ENCODE measurements around the gene ZRANB3.
"Not testable (repeated sequence)": the region's sequence is repeated elsewhere in the genome, so short reads cannot be mapped to it uniquely, and the experiment has no call there.

ZRANB3 gene

DNA sequence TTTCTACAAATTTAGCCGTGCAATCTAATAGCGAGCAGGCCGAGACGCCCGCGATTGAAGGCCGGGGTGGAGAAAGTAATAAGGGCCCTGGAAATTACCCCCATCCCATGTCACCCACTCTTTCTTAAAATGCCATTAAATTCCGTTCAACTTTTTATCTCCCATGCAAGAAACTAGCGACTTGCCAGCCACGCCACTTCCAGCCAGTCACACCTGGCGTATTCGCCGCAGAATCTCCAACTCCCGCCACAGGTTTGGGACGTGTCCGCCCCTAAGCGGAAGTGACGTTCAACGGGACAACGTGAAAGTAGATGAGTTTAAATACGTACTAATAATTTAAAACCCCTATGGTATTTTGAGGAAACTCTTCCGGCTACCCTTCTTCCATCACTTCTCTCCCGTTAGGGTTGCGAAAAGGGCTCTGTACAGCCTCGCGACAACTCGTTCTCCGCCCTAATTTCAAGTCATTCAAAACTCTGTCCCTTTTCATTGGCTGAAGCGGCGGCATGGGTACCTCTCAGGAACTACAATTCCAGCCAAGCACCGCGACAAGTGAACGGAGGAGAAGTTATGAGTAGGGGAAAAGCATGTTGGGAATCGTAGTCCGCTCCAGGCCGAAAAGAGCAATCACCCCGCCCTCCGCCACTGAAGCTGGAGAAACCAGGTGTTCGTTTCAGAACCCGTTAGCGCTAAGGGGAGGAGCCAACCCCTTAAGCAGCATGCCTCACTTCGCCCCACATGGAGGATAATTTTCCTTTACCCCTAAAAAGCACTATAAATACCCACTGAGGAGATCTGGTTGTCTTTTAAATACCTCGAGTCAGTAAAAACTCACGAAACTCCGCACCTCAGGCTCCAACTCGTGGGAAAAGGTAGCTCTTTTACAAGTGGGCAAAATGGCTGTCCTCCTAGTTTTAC, at the start of gene ZRANB3:
Gene ZRANB3, minus strand, starts transcription at position 906 of the 918 bp plus-strand sequence.
- DNase-seq (ENCODE audit: low spot score) = peak; percentile 90

DNA sequence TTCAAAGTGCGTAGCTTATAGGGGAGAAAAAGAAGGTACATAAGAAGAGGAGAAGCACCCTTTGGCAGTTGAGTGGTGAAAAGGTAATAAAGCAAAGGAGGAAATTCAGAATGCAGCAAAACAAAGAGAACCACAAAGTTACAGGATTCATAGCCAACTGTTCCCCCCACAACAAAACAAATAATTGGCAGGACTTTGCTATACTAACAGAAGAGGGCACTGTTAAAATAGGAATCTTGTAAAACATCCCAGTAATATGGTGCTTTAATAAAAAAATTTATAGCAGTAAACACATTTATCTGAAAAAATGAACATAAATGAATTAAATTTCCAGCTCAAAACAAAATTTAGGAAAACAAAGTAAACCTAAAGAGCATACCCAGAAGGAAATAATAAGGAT, 42.6 kb upstream of the ZRANB3 start:
- DNase-seq (ENCODE audit: low spot score) = no peak

DNA sequence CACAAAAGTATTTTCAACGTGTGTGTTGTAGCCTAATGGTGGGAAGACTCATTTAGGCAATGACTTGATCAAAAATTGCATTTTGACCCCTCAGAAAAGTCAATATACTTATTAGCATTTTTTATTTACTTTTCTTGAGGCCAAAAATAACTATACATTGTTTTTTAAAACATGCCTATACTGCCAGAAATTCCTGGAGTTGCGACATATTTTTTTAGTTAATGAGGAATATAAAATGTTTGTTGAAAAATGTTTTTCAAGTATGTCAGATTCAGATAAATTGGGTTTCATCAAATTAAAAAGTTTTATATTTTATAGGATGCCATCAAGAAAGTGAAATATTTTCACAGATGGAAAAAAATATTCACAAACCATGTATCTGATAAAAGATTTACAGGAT, 39.9 kb upstream of the ZRANB3 start:
- DNase-seq (ENCODE audit: low spot score) = no peak

DNA sequence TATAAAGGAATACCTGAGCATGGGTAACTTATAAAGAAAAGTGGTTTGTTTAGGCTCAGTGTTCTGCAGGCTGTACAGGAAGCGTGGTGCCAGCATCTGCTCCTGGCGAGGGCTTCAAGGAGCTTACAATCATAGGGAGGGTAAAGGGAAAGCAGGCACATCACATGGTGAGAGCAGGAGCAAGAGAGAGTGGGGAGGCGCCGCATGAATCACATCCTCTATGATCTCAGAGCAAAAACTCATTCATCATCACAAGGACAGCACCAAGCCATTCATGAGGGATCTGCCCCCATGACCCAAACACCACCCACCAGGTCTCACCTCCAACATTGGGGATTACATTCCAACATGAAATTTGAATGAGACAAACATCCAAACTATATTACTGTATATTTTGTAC, 32.8 kb upstream of the ZRANB3 start:
- no peak for DNase-seq (ENCODE audit: low spot score)

DNA sequence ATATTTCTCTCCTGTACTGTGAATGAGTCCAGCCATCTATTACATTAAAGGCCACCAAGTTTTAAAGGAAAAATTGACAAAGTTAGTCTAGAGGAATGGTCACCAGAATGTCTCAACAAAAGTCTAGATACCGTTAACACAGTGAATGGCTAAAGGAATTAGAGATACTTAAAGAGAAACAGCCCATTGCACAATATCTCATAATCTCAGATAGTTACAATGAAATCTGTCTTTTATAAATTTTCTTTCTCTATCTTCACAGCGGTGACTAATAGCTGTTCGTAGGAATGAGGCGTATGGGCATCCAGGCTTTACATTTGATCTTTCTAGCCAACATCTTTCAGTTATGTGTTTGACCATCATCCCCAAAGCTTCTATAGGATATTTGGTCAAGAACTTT, 30.9 kb upstream of the ZRANB3 start:
- DNase-seq (ENCODE audit: low spot score) = no peak

DNA sequence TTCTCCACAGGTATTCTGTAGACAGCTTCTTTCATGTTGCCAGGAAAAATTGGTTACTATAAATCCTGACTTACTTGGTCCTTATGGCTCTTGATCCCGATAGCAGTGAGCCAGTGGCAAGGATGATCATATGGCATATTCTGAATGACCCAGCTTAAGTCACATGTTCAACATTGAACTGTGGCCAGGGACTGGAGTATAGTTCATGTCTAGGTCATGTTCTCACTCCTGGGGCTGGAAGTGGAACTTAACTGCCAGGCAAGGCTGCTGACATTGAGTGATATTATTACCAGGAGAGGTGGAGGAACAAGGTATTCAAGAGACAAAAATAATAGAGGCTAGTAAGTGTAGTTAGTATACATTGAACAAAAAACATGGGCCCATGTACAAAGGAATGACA, 26.5 kb upstream of the ZRANB3 start:
- no peak for DNase-seq (ENCODE audit: low spot score)

DNA sequence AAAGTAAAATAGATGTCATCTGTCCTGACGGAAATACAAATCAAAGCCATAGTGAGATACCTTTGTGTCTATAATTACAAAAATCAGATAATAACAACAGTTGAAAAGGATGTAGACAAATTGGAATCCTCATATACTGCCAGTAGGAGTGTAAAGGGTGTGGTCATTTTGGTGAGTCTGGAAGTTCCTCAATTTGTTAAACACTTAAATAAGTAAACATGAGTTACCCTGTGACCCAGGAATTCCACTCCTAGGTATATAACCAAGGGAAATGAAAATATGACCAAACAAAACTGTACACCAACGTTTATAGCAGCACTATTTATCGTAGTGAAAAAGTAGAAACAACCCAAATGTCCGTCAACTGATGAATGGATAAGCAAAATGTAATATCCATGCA, 24.3 kb upstream of the ZRANB3 start:
- no peak for DNase-seq (ENCODE audit: low spot score)

DNA sequence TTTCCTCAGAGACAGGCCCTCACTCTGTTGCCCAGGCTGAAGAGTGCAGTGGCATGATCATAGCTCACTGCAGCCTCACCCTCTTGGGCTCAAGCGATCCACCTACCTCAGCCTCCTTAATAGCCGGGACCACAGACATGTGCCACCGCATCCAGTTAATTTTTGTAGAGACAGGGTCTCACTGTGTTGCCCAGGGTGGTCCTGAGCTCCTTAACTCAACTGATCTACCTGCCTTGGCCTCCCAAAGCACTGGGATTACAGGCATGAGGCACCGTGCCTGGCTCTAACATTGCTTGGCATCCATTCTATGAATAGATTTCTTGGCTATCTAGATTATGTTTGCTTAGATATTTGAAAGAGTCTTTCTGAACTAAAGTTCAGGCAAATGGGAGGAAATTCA, 21.9 kb upstream of the ZRANB3 start:
- no peak for DNase-seq (ENCODE audit: low spot score)

DNA sequence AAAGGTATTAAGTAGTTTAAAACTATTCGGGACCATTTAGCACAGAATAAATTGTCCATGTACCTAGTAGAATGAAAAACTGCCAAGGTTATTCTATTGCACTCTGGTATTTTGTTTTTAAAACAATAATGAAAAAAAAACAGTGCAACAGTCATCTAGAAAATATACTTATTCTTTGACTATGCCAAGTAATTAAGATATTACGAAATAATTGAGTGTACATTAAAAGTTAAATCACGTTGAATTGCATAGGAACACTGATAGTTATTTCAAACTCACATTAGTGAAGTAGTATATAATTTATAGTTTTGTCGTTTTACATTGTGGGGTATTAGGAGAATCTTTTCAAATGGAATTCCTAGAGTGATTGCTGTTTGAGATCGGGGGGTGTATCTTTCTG, 20.3 kb upstream of the ZRANB3 start:
- DNase-seq (ENCODE audit: low spot score) = no peak

DNA sequence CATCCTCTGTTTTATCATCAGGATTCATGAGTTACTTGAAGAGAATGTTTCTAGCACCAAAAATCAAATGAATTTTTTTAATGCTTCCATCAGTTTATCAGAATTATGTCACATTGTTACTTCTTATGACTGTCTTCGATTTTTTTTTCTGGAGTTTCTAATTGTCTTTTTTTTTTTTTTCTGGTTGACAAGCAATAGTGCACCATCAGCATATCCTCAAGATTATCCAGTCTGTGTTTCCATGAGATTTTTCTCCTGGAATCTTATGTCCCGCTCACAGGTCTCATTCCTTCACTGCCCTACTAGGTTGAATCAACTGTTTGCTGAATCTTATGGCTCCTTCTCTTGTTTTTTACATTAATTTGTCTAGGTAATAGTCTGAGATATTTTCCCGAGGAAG, 16.3 kb upstream of the ZRANB3 start:
- no peak for DNase-seq (ENCODE audit: low spot score)

DNA sequence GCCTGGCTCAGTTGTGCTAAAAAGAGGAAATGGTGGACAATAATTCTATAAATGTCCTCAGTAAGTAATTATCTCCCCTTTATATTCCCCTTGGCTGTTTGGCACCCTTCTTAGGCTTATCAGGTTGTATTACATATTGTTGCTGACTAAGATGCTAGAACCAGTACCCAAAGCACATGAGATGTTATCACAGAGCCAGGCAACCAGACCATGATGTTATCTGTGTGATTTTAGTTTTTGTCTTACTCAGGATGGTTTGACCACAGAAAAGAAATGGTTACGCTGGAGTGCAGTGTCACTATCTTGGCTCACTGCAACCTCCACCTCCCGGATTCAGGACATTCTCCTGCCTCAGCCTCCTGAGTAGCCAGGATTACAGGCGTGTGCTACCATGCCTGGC, 15.4 kb upstream of the ZRANB3 start:
- DNase-seq (ENCODE audit: low spot score) = no peak

DNA sequence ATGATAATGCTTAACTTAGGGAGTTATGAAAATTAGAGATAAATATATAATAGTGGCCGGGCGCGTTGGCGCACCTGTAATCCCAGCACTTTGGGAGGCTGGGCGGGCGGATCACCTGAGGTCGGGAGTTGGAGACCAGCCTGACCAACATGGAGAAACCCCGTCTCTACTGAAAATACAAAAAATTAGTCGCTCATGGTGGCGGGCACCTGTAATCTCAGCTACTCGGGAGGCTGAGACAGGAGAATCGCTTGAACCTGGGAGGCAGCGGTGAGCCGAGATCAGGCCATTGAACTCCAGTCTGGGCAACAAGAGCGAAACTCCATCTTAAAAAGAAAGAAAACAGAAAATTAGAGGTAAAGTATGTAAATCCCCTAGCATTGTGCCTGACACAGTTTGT, 2.5 kb upstream of the ZRANB3 start:
- DNase-seq (ENCODE audit: low spot score) = not testable (repeated sequence)

DNA sequence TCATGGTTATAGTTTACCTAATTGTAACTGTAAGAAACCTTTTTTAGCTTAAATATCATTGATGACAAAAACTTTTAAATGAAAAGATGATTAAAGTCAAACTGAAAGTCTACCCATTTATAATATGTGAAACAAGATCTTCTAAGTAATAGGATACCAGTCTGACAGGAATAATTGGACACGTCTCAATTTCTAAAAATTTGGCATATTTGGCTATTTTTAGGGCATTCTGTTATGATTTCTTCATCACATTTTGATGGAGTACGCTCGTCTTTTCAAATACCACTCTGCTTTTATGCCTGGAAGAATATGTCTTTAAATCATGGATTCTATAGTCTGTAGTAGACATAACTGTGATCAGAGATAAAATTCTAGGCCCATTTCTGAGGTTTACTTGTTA, 1.6 kb upstream of the ZRANB3 start:
- DNase-seq (ENCODE audit: low spot score) = peak; percentile 20

DNA sequence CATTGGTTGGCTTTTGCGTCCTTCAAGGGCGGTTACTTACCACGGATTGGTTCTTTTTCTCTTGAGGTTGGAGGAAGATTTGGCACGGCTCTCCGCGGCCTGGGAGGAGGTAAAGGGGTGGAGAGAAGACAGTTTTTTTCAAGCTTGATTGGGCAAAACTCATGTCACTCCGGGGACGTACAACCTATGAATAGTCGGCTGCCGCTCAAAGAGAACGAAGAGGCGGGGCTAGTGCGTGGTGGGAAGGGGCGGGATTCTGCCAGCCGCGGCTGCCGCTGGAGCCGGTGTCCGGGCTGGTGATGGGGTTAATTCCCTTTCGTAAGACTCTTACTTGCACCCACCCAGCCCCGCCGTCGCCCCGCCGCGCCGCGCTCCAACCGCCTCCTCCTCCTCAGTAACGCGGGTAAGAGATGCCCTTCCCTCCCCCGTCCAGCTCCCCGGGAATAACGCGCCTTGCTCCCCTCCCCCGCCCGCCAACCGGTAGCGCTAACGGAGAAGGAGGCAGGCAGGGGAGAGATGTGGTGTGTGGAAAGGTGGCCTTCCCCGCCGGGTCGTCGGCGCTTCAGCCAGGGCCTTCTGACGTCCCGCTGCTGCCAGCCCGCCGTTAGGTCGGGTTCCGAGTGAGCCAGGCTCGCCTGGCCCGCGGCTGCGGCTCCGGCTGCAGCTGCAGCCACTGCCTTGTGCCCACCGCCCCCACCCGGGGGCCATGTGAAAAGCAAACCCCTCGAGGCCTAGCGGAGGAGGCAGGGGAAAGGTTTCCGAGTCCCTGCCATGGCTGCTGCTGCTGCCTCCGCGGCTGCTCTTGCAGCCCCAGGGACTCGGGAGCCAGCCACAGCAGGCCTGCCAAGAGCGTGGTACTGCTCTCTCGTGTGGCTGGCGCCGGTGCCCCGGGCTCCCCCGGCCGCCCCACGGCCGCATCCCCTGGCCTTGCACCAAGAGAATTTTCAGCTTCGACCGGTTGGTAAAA, 496 bp upstream of the ZRANB3 start, which contains the start of gene R3HDM1:
Gene R3HDM1, plus strand, starts transcription at position 254 of the 967 bp plus-strand sequence. CDS start 73,362 bp downstream, outside the sequence.
- peak; percentile 98 for DNase-seq (ENCODE audit: low spot score)

DNA sequence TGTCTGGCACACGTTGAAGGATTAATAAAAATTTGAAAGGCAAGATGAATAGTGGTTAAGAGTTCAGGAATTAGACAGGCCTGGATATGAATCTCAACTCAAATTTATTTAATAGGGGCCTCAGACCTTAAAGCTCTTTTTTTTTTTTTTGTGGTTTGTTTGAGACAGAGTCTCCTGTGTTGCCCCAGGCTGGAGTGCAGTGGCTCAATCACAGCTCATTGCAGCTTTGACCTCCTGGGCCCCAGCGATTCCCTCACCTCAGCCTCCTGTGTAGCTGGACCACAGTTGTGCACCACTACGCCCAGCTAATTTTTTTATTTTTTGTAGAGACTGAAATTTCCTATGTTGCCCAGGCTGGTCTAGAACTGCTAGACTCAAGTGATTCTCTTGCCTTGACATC, 3.0 kb downstream of the ZRANB3 start:
- no peak for DNase-seq (ENCODE audit: low spot score)

DNA sequence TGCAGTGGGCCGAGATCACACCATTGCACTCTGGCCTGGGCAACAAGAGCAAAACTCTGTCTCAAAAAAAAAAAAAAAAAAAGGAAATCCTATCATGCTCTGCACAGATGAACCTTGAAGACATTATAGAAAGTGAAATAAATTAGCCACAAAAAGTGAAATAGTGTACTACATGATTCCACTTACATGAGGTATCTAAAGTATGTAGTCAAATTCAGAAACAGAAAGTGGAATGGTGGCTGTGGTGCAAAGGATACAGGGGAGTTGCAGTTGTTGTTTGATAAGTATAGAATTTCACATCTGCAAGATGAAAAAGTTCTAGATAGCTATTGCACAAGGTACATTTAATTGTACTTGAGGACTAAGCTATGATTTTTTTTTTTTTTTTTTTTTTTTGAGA, 5.2 kb downstream of the ZRANB3 start:
- no peak for DNase-seq (ENCODE audit: low spot score)

DNA sequence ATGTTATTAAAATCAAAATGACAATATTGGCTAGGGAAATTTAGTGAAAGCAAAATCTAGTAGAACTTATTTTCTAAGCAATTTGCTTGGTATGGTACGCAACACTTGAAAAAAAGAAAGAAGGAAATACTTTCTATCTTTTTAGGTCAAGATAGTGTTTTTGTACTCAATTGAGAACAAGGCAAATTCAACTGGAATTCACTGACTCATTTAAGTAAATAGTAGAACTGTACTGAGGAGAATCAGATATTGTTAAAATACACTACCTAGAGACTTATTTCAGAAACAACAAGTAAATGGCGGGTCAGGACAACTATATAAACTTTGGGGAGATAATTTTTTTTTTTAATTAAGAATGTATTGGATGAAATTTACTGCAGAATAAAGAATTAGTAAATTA, 18.9 kb downstream of the ZRANB3 start:
- DNase-seq (ENCODE audit: low spot score) = no peak

DNA sequence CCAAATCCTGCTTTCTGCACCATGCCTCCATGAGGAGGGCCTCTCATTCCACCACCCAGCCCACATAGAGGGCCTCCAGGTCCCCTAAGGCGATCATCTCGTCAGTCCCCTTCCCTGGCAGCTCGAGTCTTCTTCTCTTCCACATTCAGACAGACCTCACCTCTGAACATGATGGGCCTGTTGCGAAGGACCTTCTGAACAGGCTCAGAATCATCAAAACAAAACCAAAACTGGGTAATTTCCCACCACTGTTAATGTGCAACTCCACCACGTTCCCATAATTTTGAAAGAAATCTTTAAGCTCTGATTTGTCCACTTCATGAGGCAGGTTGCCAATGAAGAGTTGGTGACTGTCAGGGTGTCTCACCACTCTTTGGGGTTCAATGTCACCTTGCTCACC, 20.4 kb downstream of the ZRANB3 start:
- DNase-seq (ENCODE audit: low spot score) = no peak

DNA sequence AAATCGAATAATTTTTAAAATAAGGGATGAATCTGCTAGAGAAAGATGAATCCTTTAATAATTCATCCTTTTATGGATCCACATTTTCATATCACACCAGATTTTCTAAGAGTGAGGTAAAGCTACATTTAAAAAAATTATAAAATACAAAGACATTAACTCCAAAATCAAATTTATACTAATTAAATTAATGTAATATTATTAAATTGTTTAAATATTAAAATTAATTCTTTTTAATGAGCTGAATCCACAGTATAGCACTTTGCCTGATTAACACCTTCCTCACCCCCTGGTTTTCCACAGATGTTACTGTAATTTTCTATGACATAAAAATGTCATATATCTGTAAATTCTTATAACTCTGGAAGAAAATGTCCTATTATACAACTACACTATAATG, 26.2 kb downstream of the ZRANB3 start:
- no peak for DNase-seq (ENCODE audit: low spot score)

DNA sequence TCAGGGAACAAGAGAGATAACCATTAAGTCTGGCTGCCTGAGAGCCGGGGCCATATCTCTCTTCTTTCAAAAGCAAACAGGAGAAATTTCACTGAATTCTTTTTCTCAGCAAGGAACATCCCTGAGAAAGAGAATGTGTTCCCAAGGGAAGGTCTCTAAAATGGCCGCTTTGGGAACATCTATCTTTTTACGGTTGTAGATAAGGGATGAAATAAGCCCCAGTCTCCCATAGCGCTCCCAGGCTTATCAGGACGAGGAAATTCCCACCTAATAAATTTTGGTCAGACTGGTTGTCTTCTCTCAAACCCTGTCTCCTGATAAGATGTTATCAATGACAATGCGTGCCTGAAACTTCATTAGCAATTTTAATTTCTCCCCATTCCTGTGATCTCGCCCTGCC, 32.4 kb downstream of the ZRANB3 start:
- not testable (repeated sequence) for DNase-seq (ENCODE audit: low spot score)

DNA sequence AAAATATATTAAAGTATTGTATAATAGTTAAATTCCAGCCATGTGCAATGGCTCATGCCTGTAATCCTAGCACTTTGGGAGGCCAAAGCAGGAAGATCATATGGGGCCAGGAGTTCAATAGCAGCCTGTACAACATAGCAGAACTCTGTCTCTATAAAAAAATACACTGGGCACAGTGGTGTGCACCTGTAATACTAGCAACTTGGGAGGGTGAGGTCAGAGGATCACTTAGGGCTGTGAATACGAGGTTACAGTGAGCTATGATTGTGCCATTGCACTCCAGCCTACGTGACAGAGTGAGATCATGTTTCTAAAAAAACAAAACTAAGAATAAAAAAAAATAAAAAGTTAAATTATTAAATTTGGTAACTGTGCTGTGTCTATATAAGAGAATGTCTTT, 36.1 kb downstream of the ZRANB3 start:
- DNase-seq (ENCODE audit: low spot score) = no peak

DNA sequence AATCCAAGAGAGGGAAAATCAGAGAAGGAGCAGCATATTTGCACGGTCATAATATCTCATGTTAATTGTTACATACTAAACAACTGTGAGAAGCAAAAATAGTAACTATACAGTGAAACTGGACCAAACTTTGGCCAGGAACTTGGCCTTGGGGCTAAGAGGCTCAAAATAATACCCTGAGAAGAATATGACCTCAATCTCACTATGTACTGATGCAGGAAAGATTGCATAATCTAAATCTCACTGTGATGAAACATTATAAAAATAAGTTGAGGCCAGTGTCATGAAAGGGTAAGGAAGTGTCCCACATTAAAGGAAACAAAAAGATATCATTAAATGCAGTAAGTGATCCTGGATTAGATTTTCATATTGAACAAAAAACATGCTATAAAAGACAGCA, 36.5 kb downstream of the ZRANB3 start:
- peak; percentile 5 for DNase-seq (ENCODE audit: low spot score)

DNA sequence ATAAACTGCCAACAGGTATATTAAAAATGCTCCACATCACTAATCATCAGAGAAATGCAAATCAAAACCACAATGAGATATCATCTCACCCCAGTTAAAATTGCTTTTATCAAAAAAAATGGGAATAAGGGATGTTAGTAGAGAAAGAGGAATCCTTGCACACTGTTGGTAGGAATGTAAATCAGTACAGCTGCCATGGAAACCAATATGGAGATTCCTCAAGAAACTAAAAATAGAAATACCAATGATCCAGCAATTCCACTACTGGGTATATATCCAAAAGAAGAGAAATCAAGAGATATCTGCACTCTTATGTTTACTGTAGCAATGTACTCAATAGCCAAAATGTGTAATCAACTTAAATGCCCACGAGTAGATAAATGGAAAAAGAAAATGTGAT, 40.6 kb downstream of the ZRANB3 start:
- no peak for DNase-seq (ENCODE audit: low spot score)

Data from GM03348 (cell line).